ENCODE data around the gene ERI3. TPM values are rescaled to one million over a fixed set of nuclear protein-coding genes. Genes with fewer than 3 reads are reported as not detected.

The ERI3 gene
- polyA plus RNA-seq, 1 donor from 2014 or later = 92.5 TPM

DNA sequence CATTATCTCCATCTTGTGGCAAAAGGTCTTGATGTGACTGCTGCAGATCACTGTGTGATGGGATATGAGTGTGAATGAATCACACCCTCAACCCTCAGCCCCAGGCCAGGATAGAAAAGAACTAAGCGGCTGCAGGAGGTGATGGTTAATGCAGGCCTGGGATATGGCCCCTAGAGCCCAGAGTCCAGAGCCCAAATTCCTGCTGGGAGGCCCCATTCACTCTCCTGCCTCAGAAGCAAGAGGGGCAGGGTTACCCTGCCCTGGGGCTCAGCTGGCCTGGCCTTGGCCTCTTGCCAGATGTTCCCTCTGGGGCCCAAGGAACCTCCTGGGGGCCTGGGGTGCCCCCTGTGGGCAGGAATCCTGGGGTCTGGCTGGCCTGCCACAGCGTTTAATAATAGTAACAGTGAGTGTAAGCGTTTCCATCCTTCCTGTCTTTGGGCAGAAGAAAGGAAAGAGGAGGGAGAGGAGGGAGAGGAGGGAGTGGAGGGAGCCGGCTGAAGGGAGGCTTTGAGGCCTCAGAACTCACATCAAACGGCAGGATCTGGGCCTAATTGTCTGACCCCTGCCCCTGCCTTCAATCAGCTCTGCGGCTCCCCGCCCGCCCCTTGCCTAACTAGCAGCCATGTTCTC, 115.6 kb downstream of the ERI3 start:
- Histone ChIP-seq H3K27ac (ENCODE audit: low read length) (no peak overlapping the region), H3K9me3 (ENCODE audit: low read length) (no peaks in the 10 kb centered on the region), H3K9me2 (ENCODE audit: insufficient read depth, low read length) (no peaks in the 10 kb centered on the region), H3K9ac (ENCODE audit: low read length) (no peak overlapping the region), H3K79me2 (replicated peaks; ENCODE audit: insufficient read depth, low read length) (no peaks in the 10 kb centered on the region), H3K36me3 (ENCODE audit: insufficient read depth, low read length) (no peaks in the 10 kb centered on the region), H3K4me3 (ENCODE audit: low read length) (no peak overlapping the region), H3F3A (ENCODE audit: insufficient read depth, low read length, poor library complexity, severe bottlenecking) (peaks cover 3% of the 10 kb centered on the region), H3K27me3 (ENCODE audit: insufficient read depth, low read depth, low read length) (no peaks in the 10 kb centered on the region), H2AFZ (ENCODE audit: low read depth, low read length) (no peak overlapping the region), H3K4me2 (ENCODE audit: low read length) (no peak overlapping the region), H4K20me1 (ENCODE audit: insufficient read depth) (no peaks in the 10 kb centered on the region)
- TF ChIP-seq MXI1 (conservative IDR thresholded peaks at IDR 0.05; ENCODE audit: poor library complexity, severe bottlenecking) = no peak
- TF ChIP-seq RAD21 (conservative IDR thresholded peaks at IDR 0.05) = no peak
- no peak for TF ChIP-seq TAF1 (IDR thresholded peaks at IDR 0.05; ENCODE audit: low read depth)
- no peak for TF ChIP-seq EZH2 (IDR thresholded peaks at IDR 0.05; ENCODE audit: borderline replicate concordance, insufficient read depth, low read length, poor library complexity, severe bottlenecking)
- no peak for TF ChIP-seq SMC3 (conservative IDR thresholded peaks at IDR 0.05; ENCODE audit: poor library complexity)
- TF ChIP-seq, protein P1, sequence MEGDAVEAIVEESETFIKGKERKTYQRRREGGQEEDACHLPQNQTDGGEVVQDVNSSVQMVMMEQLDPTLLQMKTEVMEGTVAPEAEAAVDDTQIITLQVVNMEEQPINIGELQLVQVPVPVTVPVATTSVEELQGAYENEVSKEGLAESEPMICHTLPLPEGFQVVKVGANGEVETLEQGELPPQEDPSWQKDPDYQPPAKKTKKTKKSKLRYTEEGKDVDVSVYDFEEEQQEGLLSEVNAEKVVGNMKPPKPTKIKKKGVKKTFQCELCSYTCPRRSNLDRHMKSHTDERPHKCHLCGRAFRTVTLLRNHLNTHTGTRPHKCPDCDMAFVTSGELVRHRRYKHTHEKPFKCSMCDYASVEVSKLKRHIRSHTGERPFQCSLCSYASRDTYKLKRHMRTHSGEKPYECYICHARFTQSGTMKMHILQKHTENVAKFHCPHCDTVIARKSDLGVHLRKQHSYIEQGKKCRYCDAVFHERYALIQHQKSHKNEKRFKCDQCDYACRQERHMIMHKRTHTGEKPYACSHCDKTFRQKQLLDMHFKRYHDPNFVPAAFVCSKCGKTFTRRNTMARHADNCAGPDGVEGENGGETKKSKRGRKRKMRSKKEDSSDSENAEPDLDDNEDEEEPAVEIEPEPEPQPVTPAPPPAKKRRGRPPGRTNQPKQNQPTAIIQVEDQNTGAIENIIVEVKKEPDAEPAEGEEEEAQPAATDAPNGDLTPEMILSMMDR (IDR thresholded peaks at IDR 0.05; ENCODE audit: poor library complexity, severe bottlenecking) = no peak
- no peak for TF ChIP-seq EP300 (conservative IDR thresholded peaks at IDR 0.05; ENCODE audit: poor library complexity, severe bottlenecking)
- no peak for TF ChIP-seq POLR2AphosphoS5 (IDR thresholded peaks at IDR 0.05)
- TF ChIP-seq REST (IDR thresholded peaks at IDR 0.05; ENCODE audit: borderline replicate concordance) = no peak

- Histone ChIP-seq H3K27ac (ENCODE audit: low read length) (no peak overlapping the region), H2AFZ (ENCODE audit: low read depth, low read length) (no peak overlapping the region), H3K4me2 (ENCODE audit: low read length) (no peak overlapping the region), H3K9me2 (ENCODE audit: insufficient read depth, low read length) (no peaks in the 10 kb centered on the region), H4K20me1 (ENCODE audit: insufficient read depth) (no peaks in the 10 kb centered on the region), H3F3A (ENCODE audit: insufficient read depth, low read length, poor library complexity, severe bottlenecking) (peaks cover 3% of the 10 kb centered on the region), H3K9me3 (ENCODE audit: low read length) (no peaks in the 10 kb centered on the region), H3K9ac (ENCODE audit: low read length) (no peak overlapping the region), H3K79me2 (replicated peaks; ENCODE audit: insufficient read depth, low read length) (no peaks in the 10 kb centered on the region), H3K36me3 (ENCODE audit: insufficient read depth, low read length) (no peaks in the 10 kb centered on the region), H3K4me3 (ENCODE audit: low read length) (no peak overlapping the region), H3K27me3 (ENCODE audit: insufficient read depth, low read depth, low read length) (no peaks in the 10 kb centered on the region)
- no peak for TF ChIP-seq REST (IDR thresholded peaks at IDR 0.05; ENCODE audit: borderline replicate concordance)
- no peak for TF ChIP-seq EP300 (conservative IDR thresholded peaks at IDR 0.05; ENCODE audit: poor library complexity, severe bottlenecking)
- TF ChIP-seq EZH2 (IDR thresholded peaks at IDR 0.05; ENCODE audit: borderline replicate concordance, insufficient read depth, low read length, poor library complexity, severe bottlenecking) = no peak
- no peak for TF ChIP-seq POLR2AphosphoS5 (IDR thresholded peaks at IDR 0.05)
- TF ChIP-seq, protein P1 (IDR thresholded peaks at IDR 0.05; ENCODE audit: poor library complexity, severe bottlenecking) = no peak
- no peak for TF ChIP-seq MXI1 (conservative IDR thresholded peaks at IDR 0.05; ENCODE audit: poor library complexity, severe bottlenecking)
- TF ChIP-seq SMC3 (conservative IDR thresholded peaks at IDR 0.05; ENCODE audit: poor library complexity) = no peak
- TF ChIP-seq TAF1 (IDR thresholded peaks at IDR 0.05; ENCODE audit: low read depth) = no peak
These were observed 116.4 kb downstream of the ERI3 start for GRCh38 chr1:44238660-44239059.
